A673 (cell line): Measurements from ENCODE around the gene DCP1A. TPM values are rescaled to one million over a fixed set of nuclear protein-coding genes. Genes with fewer than 3 reads are reported as not detected.

Source experiments
- BruUV-seq: library from RNA; stranded (reverse); fragments of 400-500 nt; replicated peaks from 2 replicates; lab custom pipeline; 2021; lab: Mats Ljungman, UMichigan
- CTCF ChIA-PET: fragments of 300-600 bp; sonication (Branson Sonifier 250); formaldehyde crosslinking; loops from one replicate; lab custom pipeline; 2022; ENCODE audit warnings: antibody characterized with exemption; lab: Charles Lee
- POLR2A ChIA-PET: fragments of 300-600 bp; sonication (Branson Sonifier 250); formaldehyde crosslinking; loops from one replicate; lab custom pipeline; 2022; ENCODE audit warnings: antibody characterized with exemption; ENCODE audit not compliant: low non-redundant PET; lab: Charles Lee
- DNase-seq: peaks from one replicate; pipeline ENCODE4 v3.0.0-alpha.2; 2015; ENCODE audit warnings: low spot score
- H3K27ac ChIP-seq: fragments of 200-600 bp; sonication (generic); 2 replicates; pipeline ENCODE4 v1.5.1; 2016; ENCODE audit warnings: mixed run types, low read depth, mild to moderate bottlenecking, mixed read lengths, antibody characterized with exemption, low read length; ENCODE audit not compliant: poor library complexity, severe bottlenecking
- H3K27me3 ChIP-seq: fragments of 200-600 bp; sonication (generic); replicated peaks from 2 replicates; pipeline ENCODE4 v1.6.1; 2017; ENCODE audit warnings: mixed run types, low read depth, mild to moderate bottlenecking, mixed read lengths, antibody characterized with exemption, low read length; ENCODE audit not compliant: insufficient read depth, poor library complexity
- H3K36me3 ChIP-seq: fragments of 200-600 bp; sonication (generic); 2 replicates; pipeline ENCODE4 v1.6.1; 2016; ENCODE audit warnings: mixed run types, mild to moderate bottlenecking, mixed read lengths, antibody characterized with exemption, low read length; ENCODE audit not compliant: insufficient read depth, poor library complexity, severe bottlenecking
- H3K4me1 ChIP-seq: fragments of 200-600 bp; sonication (generic); 2 replicates; pipeline ENCODE4 v1.6.1; 2017; ENCODE audit warnings: mixed run types, mild to moderate bottlenecking, mixed read lengths, antibody characterized with exemption, low read length; ENCODE audit not compliant: insufficient read depth, poor library complexity, severe bottlenecking
- H3K4me3 ChIP-seq: fragments of 200-600 bp; sonication (generic); 2 replicates; pipeline ENCODE4 v1.5.1; 2016; ENCODE audit warnings: low read depth, mixed run types, mild to moderate bottlenecking, mixed read lengths, low read length; ENCODE audit not compliant: poor library complexity, severe bottlenecking
- H3K9me3 ChIP-seq: fragments of 200-600 bp; sonication (generic); 2 replicates; pipeline ENCODE4 v1.6.1; 2016; ENCODE audit warnings: mixed run types, low read depth, mild to moderate bottlenecking, mixed read lengths, antibody characterized with exemption, low read length; ENCODE audit not compliant: poor library complexity, severe bottlenecking
- EZH2 ChIP-seq: fragments of 200-600 bp; sonication (generic); IDR thresholded peaks from 2 replicates; pipeline ENCODE4 v1.6.1; 2017; ENCODE audit warnings: borderline replicate concordance, low read depth, mild to moderate bottlenecking, mixed read lengths, antibody characterized with exemption, low read length; ENCODE audit not compliant: poor library complexity, severe bottlenecking
- intact Hi-C: fragments of 100-400 bp; cut with micrococcal nuclease; formaldehyde crosslinking; loops from one replicate; pipeline ENCODE4 v1.10.0; 2022; ENCODE audit not compliant: unreplicated experiment
- total RNA-seq: library from RNA; stranded (reverse); gene quantifications from 2 replicates; pipeline ENCODE4 v1.2.3, GENCODE V29; 2021
- TF ChIP-seq, protein P1 (sequence below): fragments of 300-800, 200-600 bp; sonication (generic); conservative IDR thresholded peaks from 2 replicates; pipeline ENCODE4 v1.5.1; 2017; ENCODE audit warnings: low read depth, mild to moderate bottlenecking, antibody characterized with exemption, low read length, moderate library complexity, mixed read lengths

The DCP1A gene
- total RNA-seq, 1 experiment from 2014 or later: 13.1 TPM

DNA sequence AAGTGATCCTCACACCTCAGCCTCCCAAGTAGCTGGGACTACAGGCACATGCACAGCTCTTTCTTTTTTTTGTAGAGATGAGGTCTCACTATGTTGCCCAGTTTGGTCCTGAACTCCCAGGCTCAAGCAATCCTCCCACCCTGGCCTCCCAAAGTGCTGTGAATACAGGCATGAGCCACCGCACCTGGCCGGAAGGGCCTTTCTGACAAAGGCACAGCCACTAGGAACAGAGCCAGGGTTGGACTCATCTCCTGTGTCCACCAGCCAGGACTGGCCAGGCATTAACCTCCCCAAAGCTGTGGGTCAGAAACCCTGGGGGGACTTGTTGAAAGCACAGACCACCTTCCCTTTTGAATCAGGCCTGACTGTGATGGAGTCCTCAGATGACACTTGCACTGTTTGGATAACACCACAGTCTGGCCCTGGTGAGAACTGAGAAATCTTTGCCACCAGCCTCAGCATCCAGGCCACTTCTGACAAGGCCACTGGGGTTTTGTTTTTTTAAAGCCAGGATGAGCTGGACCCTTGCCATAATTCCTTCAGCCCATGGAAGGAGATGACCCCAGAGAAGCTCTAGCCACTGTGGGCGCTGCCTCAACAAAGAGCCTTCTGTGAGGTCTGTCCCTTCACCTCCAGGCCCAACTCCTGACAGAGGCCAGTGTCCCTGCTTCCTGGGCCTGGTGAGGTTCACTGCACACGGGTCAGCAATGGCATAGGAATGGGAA, 96.3 kb downstream of the DCP1A start:
- BruUV-seq: no TSS peak

GRCh38 chr3:53250453-53250852, 96.9 kb downstream of the DCP1A start:
- Histone ChIP-seq H3K4me3 (no peak overlapping the region), H3K4me1 (no peaks in the 10 kb centered on the region), H3K9me3 (no peaks in the 10 kb centered on the region), H3K27ac (no peak overlapping the region), H3K36me3 (no peaks in the 10 kb centered on the region), H3K27me3 (no peaks in the 10 kb centered on the region)
- ChIA-PET POLR2A (no interaction called here), CTCF (no interaction called here)
- no peak for TF ChIP-seq EZH2
- TF ChIP-seq, protein P1, sequence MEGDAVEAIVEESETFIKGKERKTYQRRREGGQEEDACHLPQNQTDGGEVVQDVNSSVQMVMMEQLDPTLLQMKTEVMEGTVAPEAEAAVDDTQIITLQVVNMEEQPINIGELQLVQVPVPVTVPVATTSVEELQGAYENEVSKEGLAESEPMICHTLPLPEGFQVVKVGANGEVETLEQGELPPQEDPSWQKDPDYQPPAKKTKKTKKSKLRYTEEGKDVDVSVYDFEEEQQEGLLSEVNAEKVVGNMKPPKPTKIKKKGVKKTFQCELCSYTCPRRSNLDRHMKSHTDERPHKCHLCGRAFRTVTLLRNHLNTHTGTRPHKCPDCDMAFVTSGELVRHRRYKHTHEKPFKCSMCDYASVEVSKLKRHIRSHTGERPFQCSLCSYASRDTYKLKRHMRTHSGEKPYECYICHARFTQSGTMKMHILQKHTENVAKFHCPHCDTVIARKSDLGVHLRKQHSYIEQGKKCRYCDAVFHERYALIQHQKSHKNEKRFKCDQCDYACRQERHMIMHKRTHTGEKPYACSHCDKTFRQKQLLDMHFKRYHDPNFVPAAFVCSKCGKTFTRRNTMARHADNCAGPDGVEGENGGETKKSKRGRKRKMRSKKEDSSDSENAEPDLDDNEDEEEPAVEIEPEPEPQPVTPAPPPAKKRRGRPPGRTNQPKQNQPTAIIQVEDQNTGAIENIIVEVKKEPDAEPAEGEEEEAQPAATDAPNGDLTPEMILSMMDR: no peak
- DNase-seq: no peak
- BruUV-seq: no TSS peak
- intact Hi-C loops: no loop called here

More for the DNA sequence above, 96.3 kb downstream of the DCP1A start:
- POLR2A ChIA-PET: no interaction called here
- H3K27me3 ChIP-seq: no peaks in the 10 kb centered on the region
- no peaks in the 10 kb centered on the region for H3K9me3 ChIP-seq
- no peak for TF ChIP-seq EZH2
- TF ChIP-seq, protein P1: no peak
- intact Hi-C loops: no loop called here
- H3K4me1 ChIP-seq: no peaks in the 10 kb centered on the region
- CTCF ChIA-PET: no interaction called here
- no peak overlapping the region for H3K4me3 ChIP-seq
- no peak overlapping the region for H3K27ac ChIP-seq
- DNase-seq: no peak
- H3K36me3 ChIP-seq: no peaks in the 10 kb centered on the region

- POLR2A ChIA-PET: no interaction called here
- no peak for TF ChIP-seq EZH2
- TF ChIP-seq, protein P1: no peak
- intact Hi-C loops: no loop called here
These were observed 99.2 kb downstream of the DCP1A start for GRCh38 chr3:53248161-53248560.

More at GRCh38 chr3:53248161-53248560, 99.2 kb downstream of the DCP1A start:
- Histone ChIP-seq H3K27me3 (no peaks in the 10 kb centered on the region), H3K9me3 (no peaks in the 10 kb centered on the region), H3K36me3 (no peaks in the 10 kb centered on the region), H3K4me1 (peaks cover 8% of the 10 kb centered on the region), H3K27ac (no peak overlapping the region), H3K4me3 (no peak overlapping the region)
- BruUV-seq: no TSS peak
- no peak for DNase-seq
- CTCF ChIA-PET: no interaction called here
